ENCODE data around the gene SYNE1. TPM values are rescaled to one million over a fixed set of nuclear protein-coding genes. Genes with fewer than 3 reads are reported as not detected.

Gene SYNE1
- total RNA-seq, 1 donor from 2014 or later: 24.9 TPM

GRCh38 chr6:152107973-152108372, 529.2 kb downstream of the SYNE1 start:
- no peaks in the 10 kb centered on the region for H3K4me1 Mint-ChIP-seq
- TF ChIP-seq CTCF (conservative IDR thresholded peaks at IDR 0.05): no peak
- peak overlapping the region; percentile 43 for H3K27ac Mint-ChIP-seq (ENCODE audit: unreplicated experiment)
- H3K9me3 Mint-ChIP-seq: no peaks in the 10 kb centered on the region
- no peaks in the 10 kb centered on the region for H3K27me3 Mint-ChIP-seq (ENCODE audit: low read depth)
- H3K36me3 Mint-ChIP-seq (ENCODE audit: low read depth): no peaks in the 10 kb centered on the region
- H3K4me3 Mint-ChIP-seq: no peak overlapping the region
- no peak for DNase-seq (ENCODE audit: low read depth, low spot score)

GRCh38 chr6:152100183-152100618, 537.0 kb downstream of the SYNE1 start:
- no peak for DNase-seq (ENCODE audit: low read depth, low spot score)
- no peak for TF ChIP-seq CTCF (conservative IDR thresholded peaks at IDR 0.05)
- Mint-ChIP-seq H3K36me3 (ENCODE audit: low read depth) (no peaks in the 10 kb centered on the region), H3K4me1 (peaks cover 12% of the 10 kb centered on the region), H3K27ac (ENCODE audit: unreplicated experiment) (no peak overlapping the region), H3K9me3 (no peaks in the 10 kb centered on the region), H3K4me3 (no peak overlapping the region), H3K27me3 (ENCODE audit: low read depth) (no peaks in the 10 kb centered on the region)

- Mint-ChIP-seq H3K9me3 (peaks cover under 1% of the 10 kb centered on the region), H3K27ac (ENCODE audit: unreplicated experiment) (peak overlapping the region; percentile 95)
- TF ChIP-seq CTCF (conservative IDR thresholded peaks at IDR 0.05): no peak
Measured at GRCh38 chr6:152099446-152100182, 537.5 kb downstream of the SYNE1 start.

GRCh38 chr6:152098683-152099082, 538.5 kb downstream of the SYNE1 start:
- Mint-ChIP-seq H3K27me3 (ENCODE audit: low read depth) (no peaks in the 10 kb centered on the region), H3K4me3 (no peak overlapping the region), H3K36me3 (ENCODE audit: low read depth) (no peaks in the 10 kb centered on the region), H3K9me3 (peaks cover 2% of the 10 kb centered on the region), H3K4me1 (peaks cover 12% of the 10 kb centered on the region), H3K27ac (ENCODE audit: unreplicated experiment) (no peak overlapping the region)
- no peak for DNase-seq (ENCODE audit: low read depth, low spot score)
- TF ChIP-seq CTCF (conservative IDR thresholded peaks at IDR 0.05): no peak

More at GRCh38 chr6:152099446-152100182, 537.5 kb downstream of the SYNE1 start:
- no peak overlapping the region for H3K4me3 Mint-ChIP-seq
- no peaks in the 10 kb centered on the region for H3K27me3 Mint-ChIP-seq (ENCODE audit: low read depth)
- H3K36me3 Mint-ChIP-seq (ENCODE audit: low read depth): no peaks in the 10 kb centered on the region
- DNase-seq (ENCODE audit: low read depth, low spot score): no peak
- peaks cover 12% of the 10 kb centered on the region for H3K4me1 Mint-ChIP-seq

- H3K4me1 Mint-ChIP-seq: peaks cover 12% of the 10 kb centered on the region
- H3K27me3 Mint-ChIP-seq (ENCODE audit: low read depth): no peaks in the 10 kb centered on the region
- DNase-seq (ENCODE audit: low read depth, low spot score): no peak
- H3K9me3 Mint-ChIP-seq: peaks cover 2% of the 10 kb centered on the region
- no peak for TF ChIP-seq CTCF (conservative IDR thresholded peaks at IDR 0.05)
- no peaks in the 10 kb centered on the region for H3K36me3 Mint-ChIP-seq (ENCODE audit: low read depth)
- no peak overlapping the region for H3K27ac Mint-ChIP-seq (ENCODE audit: unreplicated experiment)
- H3K4me3 Mint-ChIP-seq: no peak overlapping the region
Measured at GRCh38 chr6:152096863-152097496, 540.2 kb downstream of the SYNE1 start.

Data from neural crest cell (in vitro differentiated cells).